Measurements from ENCODE around the gene SCN2B.

Gene SCN2B

GRCh38 chr11:118132385-118133151, 43.9 kb downstream of the SCN2B start:
- no peak for FAIRE-seq

DNA sequence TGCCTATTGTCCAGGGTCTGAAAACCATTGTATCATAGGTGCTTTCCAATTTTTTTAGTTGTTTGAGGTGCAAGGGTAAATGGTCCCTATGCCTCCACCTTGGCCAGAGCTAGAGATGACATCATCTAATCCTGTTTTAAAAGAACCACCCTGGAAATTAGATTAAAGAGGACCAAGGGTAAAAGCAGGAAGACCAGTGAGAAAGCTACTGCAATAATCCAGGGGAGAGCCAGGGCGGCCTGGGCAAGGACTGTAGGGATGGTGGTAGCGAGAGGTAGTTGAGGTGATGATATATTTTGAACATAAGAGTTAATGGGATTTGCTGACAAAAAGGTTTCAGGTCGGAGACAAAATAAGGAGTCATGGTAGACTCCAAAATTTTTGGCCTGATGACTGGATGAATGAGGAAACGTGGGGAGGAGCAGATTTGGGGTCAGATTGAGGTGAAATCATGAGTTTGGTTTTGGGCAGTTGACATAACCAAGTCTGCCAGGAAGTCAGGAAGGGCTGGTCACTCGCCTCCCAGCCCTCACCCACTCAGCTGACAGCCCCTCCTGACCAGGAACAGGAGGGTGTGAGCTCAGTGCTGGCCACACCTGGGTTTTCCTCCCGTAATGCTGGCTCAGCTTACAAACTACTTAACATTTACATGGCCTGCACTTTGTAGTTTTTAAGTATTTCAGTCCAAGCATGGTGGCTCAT, 46.8 kb downstream of the SCN2B start:
- FAIRE-seq = no peak

GRCh38 chr11:118128721-118129470, 47.5 kb downstream of the SCN2B start:
- FAIRE-seq = no peak

- no peak for FAIRE-seq
Observed at GRCh38 chr11:118128310-118128709, 48.1 kb downstream of the SCN2B start.

GRCh38 chr11:118126082-118126838, 50.2 kb downstream of the SCN2B start:
- FAIRE-seq = no peak

- FAIRE-seq = no peak
Observed at GRCh38 chr11:118124929-118125535, 51.4 kb downstream of the SCN2B start.

DNA sequence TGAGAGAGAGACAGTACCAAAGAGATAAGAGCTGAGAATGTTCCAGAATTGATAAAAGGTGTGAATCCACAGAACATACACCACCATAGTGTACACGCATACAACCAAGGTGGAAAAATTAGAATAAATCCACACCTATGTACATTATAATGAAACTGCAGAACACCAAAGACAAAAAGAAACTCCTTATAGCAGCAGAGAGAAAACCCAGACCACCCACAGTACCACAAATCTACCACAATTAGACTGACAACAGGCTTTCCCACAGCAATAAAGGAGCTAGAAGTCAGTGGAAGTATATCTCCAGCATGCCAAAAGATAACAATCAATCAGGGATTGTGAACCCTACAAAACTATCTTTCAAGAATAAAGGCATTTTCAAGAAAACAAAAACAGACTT, 55.6 kb downstream of the SCN2B start:
- no peak for FAIRE-seq

- no peak for FAIRE-seq
Observed at GRCh38 chr11:118117790-118118601, 58.4 kb downstream of the SCN2B start.

- no peak for FAIRE-seq
Observed at GRCh38 chr11:118115048-118115447, 61.4 kb downstream of the SCN2B start.

GRCh38 chr11:118114266-118114665, 62.2 kb downstream of the SCN2B start:
- no peak for FAIRE-seq

DNA sequence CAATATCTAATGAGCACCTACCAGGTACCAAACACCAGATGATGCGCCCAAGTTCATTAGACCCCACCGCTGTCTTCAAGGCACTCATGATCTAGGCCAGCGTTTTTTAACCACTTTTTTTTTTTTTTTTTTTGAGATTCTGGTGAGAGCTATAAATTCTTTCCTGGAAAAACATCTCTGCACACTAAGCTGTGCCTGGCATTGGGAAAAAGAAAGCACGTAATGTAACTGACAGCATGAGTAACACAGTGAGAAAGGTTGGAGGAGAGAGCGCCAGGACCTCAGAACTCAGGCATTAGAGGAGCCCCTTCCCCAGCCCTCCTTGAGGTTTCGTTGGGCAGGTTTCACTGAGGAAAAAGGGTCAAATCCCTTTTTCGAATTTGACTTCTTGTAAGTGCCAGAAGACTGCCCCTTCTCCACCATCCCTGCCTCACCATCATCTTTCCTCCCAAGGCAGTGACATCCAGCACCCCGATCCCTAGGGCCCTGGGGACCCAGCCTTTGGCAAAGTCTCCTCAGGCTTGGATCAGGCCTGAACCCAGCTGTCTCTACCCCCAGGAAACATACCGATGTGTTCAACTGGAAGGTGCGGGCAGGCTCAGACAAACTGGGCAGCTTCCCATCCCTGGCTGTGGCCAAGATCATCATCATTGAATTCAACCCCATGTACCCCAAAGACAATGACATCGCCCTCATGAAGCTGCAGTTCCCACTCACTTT, 63.6 kb downstream of the SCN2B start:
- no peak for FAIRE-seq

Measured in islet of Langerhans (tissue), 1 donor.